ENCODE measurements around the gene DGKQ.
"Not testable (repeated sequence)": the region's sequence is repeated elsewhere in the genome, so short reads cannot be mapped to it uniquely, and the experiment has no call there.

DGKQ gene

DNA sequence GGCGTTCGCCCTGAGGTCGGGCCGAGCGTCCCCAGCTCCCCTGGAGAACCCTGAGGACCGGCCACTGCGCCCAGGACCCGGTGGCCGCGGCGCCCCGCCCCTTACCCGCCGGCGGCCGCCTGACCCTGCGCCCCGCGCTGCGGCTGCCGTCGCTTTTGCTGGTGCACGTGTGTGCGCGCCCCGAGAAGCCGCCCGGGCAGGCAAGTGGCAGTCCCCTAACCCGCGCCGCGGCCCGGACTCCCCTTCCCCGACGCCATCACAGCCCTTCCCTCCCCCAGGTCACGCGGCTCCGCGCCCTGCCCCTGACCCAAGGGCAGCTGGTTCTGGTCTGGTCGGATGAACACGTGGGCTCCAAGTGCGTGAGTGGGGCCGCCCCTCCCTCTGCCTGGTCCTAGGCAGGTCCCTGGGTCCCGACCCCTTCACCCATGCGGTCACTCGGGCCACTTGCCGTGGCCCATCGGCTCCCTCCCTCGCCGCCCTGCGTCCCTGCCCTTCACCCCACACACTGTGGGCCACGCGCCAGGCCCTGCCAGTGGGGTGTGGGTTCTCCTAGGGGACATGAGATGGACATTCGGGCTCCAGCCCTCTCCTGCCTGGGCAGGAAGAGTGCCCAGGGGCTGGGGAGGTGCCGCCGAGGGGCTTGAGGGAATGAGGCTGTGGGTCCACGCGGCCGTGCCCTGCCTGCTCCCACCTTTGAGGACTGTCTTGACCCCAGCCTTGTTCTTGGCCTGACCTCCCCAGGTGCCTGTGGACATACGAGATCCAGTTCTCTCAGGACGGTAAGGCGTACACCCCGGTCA, 30.1 kb upstream of the DGKQ start:
- in situ Hi-C loops (cut with HindIII; ENCODE audit: low sequenced_read_pairs): no loop called here
- TF ChIP-seq, protein P1, sequence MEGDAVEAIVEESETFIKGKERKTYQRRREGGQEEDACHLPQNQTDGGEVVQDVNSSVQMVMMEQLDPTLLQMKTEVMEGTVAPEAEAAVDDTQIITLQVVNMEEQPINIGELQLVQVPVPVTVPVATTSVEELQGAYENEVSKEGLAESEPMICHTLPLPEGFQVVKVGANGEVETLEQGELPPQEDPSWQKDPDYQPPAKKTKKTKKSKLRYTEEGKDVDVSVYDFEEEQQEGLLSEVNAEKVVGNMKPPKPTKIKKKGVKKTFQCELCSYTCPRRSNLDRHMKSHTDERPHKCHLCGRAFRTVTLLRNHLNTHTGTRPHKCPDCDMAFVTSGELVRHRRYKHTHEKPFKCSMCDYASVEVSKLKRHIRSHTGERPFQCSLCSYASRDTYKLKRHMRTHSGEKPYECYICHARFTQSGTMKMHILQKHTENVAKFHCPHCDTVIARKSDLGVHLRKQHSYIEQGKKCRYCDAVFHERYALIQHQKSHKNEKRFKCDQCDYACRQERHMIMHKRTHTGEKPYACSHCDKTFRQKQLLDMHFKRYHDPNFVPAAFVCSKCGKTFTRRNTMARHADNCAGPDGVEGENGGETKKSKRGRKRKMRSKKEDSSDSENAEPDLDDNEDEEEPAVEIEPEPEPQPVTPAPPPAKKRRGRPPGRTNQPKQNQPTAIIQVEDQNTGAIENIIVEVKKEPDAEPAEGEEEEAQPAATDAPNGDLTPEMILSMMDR (IDR thresholded peaks at IDR 0.05; ENCODE audit: low read depth, low read length): no peak
- H3K4me3 ChIP-seq (ENCODE audit: low read depth, low read length): no peak overlapping the region
- DNase-seq (ENCODE audit: low read depth, low spot score): no peak

DNA sequence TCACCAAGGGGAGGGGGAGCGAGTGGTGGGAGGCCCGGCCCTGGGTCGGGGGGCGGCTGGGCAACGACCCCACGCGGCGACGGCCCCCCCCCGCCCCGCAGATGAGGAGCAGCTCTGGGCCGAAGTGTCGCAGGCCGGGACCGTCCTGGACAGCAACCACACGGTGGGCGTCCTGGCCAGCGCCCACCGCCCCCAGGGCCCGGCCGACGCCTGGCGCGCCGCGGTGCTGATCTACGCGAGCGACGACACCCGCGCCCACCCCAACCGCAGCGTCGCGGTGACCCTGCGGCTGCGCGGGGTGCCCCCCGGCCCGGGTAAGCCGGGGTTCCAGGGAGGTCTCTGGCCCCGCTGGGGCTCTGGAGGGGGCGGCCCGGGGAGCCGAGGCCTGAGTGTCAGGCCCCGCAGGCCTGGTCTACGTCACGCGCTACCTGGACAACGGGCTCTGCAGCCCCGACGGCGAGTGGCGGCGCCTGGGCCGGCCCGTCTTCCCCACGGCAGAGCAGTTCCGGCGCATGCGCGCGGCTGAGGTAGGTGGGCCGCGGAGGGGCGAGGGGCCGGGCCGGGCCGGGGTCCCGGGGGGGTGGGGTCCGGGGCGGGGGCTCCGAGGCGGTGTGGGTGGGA, 29.4 kb upstream of the DGKQ start:
- in situ Hi-C loops (cut with HindIII; ENCODE audit: low sequenced_read_pairs): no loop called here
- no peak overlapping the region for H3K4me3 ChIP-seq (ENCODE audit: low read depth, low read length)
- no peak for DNase-seq (ENCODE audit: low read depth, low spot score)
- TF ChIP-seq, protein P1 (IDR thresholded peaks at IDR 0.05; ENCODE audit: low read depth, low read length): no peak

DNA sequence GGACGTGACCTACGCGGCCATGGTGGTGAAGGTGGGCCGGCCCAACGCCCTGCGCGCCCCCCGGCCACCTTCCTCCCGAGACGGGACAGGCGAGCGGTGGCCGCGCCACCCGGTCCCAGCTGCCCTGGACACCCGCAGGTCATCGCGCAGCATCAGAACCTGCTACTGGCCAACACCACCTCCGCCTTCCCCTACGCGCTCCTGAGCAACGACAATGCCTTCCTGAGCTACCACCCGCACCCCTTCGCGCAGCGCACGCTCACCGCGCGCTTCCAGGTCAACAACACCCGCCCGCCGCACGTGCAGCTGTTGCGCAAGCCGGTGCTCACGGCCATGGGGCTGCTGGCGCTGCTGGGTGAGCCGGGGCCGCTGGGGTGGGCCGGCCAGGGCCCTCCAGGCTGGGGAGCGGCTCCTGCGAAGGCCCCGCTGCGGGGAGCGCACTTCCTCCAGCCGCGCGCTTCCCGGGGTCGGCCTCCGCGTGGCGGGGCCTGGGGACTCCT, 28.8 kb upstream of the DGKQ start:
- TF ChIP-seq, protein P1 (IDR thresholded peaks at IDR 0.05; ENCODE audit: low read depth, low read length): no peak

DNA sequence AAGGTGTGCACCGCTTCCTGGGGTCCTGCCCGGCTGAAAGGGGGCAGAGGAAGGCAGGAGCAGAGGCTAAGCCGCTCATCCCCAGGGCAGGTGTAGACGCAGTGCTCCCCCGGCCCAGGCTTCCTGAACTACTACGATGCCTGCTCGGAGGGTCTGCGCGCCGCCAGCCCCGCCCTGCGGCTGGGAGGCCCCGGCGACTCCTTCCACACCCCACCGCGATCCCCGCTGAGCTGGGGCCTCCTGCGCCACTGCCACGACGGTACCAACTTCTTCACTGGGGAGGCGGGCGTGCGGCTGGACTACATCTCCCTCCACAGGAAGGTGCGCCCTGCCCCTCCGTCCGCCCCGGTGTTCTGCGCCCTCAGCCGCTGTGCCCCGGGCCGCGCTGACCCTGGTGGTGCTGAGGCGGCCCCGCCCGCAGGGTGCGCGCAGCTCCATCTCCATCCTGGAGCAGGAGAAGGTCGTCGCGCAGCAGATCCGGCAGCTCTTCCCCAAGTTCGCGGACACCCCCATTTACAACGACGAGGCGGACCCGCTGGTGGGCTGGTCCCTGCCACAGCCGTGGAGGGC, 28.3 kb upstream of the DGKQ start:
- in situ Hi-C loops (cut with HindIII; ENCODE audit: low sequenced_read_pairs): no loop called here

More for the DNA sequence above, 28.8 kb upstream of the DGKQ start:
- no peak overlapping the region for H3K4me3 ChIP-seq (ENCODE audit: low read depth, low read length)
- DNase-seq (ENCODE audit: low read depth, low spot score): no peak
- in situ Hi-C loops (cut with HindIII; ENCODE audit: low sequenced_read_pairs): no loop called here

DNA sequence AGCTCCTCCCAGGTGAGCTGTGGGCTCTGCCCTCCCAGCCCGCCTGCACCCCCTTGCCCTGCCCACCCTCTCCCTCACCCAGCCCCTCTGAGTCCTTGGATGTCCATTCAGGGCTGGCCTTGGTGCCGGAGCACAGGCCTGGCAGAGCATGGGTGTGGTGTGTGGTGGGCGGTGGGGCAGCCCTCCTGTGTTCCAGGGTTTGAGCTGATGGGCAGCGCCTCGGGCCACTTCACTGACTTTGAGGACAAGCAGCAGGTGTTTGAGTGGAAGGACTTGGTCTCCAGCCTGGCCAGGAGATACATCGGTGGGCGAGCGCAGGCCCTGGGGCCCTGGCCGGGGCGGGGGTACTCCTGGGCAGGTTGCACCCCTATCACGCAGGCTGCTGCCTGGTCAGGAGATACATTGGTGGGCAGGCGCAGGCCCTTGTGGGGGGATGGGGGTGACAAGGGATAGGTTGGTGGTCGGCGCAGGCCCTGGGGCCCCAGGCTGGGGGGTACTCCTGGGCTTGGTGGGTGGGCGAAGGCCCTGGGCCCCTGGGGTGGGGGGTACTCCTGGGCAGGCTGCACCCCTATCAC, 27.4 kb upstream of the DGKQ start:
- in situ Hi-C loops (cut with HindIII; ENCODE audit: low sequenced_read_pairs): no loop called here
- TF ChIP-seq, protein P1 (IDR thresholded peaks at IDR 0.05; ENCODE audit: low read depth, low read length): no peak
- no peak for DNase-seq (ENCODE audit: low read depth, low spot score)
- H3K4me3 ChIP-seq (ENCODE audit: low read depth, low read length): no peak overlapping the region

More for the DNA sequence above, 28.3 kb upstream of the DGKQ start:
- TF ChIP-seq, protein P1 (IDR thresholded peaks at IDR 0.05; ENCODE audit: low read depth, low read length): no peak
- DNase-seq (ENCODE audit: low read depth, low spot score): no peak
- no peak overlapping the region for H3K4me3 ChIP-seq (ENCODE audit: low read depth, low read length)

DNA sequence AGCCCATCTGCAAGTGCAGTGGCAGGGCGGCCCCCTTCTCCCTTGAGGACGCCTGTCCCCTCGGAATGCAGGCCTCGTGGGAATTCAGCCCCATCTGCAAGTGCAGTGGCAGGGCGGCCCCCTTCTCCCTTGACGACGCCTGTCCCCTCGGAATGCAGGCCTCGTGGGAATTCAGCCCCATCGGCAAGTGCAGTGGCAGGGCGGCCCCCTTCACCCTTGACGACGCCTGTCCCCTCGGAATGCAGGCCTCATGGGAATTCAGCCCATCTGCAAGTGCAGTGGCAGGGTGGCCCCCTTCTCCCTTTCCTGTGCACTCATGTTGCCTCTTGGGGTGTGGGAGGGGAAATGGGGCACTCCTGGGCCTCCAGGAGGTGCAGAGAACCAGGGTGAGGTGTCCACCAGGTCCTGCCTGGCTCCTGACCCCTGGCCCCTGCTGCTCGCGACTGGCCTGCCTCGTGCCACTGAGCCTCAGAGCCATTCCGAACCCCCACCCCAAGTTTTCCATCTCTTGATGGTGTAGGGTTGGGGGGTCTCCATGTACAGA, 26.6 kb upstream of the DGKQ start:
- DNase-seq (ENCODE audit: low read depth, low spot score): no peak
- TF ChIP-seq, protein P1 (IDR thresholded peaks at IDR 0.05; ENCODE audit: low read depth, low read length): no peak
- no peak overlapping the region for H3K4me3 ChIP-seq (ENCODE audit: low read depth, low read length)
- in situ Hi-C loops (cut with HindIII; ENCODE audit: low sequenced_read_pairs): no loop called here

DNA sequence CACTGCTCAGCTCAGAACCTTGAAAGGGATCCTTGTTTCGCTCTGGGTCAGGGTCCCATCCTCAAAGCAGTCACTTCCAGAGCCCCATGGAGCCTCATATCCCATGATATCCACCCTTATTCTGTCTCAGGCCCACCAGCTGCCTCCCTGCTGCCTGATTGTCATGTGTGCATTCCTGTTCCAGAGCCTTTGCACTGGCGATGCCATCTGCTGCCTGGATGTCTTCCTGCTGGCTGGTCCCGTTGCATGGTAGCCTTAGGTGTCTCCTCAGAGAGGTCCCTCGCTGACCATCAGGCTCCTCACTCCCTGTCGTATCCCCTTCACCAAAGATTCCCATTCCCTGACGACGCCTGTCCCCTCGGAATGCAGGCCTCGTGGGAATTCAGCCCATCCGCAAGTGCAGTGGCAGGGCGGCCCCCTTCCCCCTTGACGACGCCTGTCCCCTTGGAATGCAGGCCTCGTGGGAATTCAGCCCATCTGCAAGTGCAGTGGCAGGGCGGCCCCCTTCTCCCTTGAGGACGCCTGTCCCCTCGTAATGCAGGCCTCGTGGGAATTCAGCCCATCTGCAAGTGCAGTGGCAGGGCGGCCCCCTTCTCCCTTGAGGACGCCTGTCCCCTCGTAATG, 26.0 kb upstream of the DGKQ start:
- in situ Hi-C loops (cut with HindIII; ENCODE audit: low sequenced_read_pairs); DNase-seq (ENCODE audit: low read depth, low spot score); H3K4me3 ChIP-seq (ENCODE audit: low read depth, low read length): not testable (repeated sequence)
